Effector CD8-positive, alpha-beta T cell (primary cell): Measurements from ENCODE around the gene LCTL.

ENCODE experiments used
- DNase-seq: peaks from one replicate; lab custom pipeline; 2025; lab: John Stamatoyannopoulos, UW
- total RNA-seq, 4 experiments: gene quantifications; one replicate each; lab custom pipeline; 2026; lab: John Stamatoyannopoulos, UW

Gene LCTL
- 0 to 0.18 (median 0.06) reads per million in 4 experiments for total RNA-seq

- no peak for DNase-seq
These were observed at the start of gene LCTL for GRCh38 chr15:66565741-66566144. Gene LCTL (minus strand): TSS chr15:66565998. CDS start chr15:66565365, 633 bp downstream.

GRCh38 chr15:66614951-66615760, 49.4 kb upstream of the LCTL start:
- no peak for DNase-seq

- DNase-seq, result no peak
These were observed 48.7 kb upstream of the LCTL start for GRCh38 chr15:66614456-66614855.

- DNase-seq, result no peak
These were observed 47.9 kb upstream of the LCTL start for GRCh38 chr15:66613743-66614142.

- no peak for DNase-seq
These were observed 45.7 kb upstream of the LCTL start for GRCh38 chr15:66611257-66612053.

GRCh38 chr15:66609876-66610275, 44.1 kb upstream of the LCTL start:
- DNase-seq, result no peak

- no peak for DNase-seq
These were observed 43.1 kb upstream of the LCTL start for GRCh38 chr15:66608881-66609280.

- DNase-seq, result no peak
These were observed 42.4 kb upstream of the LCTL start for GRCh38 chr15:66608159-66608558.

GRCh38 chr15:66603301-66604179, 37.7 kb upstream of the LCTL start:
- peak; percentile 51 for DNase-seq

GRCh38 chr15:66601521-66601920, 35.7 kb upstream of the LCTL start:
- no peak for DNase-seq

GRCh38 chr15:66600240-66600627, 34.4 kb upstream of the LCTL start:
- DNase-seq, result no peak

GRCh38 chr15:66599536-66600239, 33.9 kb upstream of the LCTL start:
- no peak for DNase-seq

GRCh38 chr15:66598095-66598815, 32.5 kb upstream of the LCTL start:
- no peak for DNase-seq

GRCh38 chr15:66595931-66596545, 30.2 kb upstream of the LCTL start:
- no peak for DNase-seq

GRCh38 chr15:66595332-66595731, 29.5 kb upstream of the LCTL start:
- no peak for DNase-seq

- DNase-seq, result no peak
These were observed 29.0 kb upstream of the LCTL start for GRCh38 chr15:66594836-66595235.

GRCh38 chr15:66594344-66594743, 28.5 kb upstream of the LCTL start:
- no peak for DNase-seq

- DNase-seq, result no peak
These were observed 27.5 kb upstream of the LCTL start for GRCh38 chr15:66593219-66593780.

- DNase-seq, result no peak
These were observed 26.9 kb upstream of the LCTL start for GRCh38 chr15:66592505-66593218.
